ENCODE data around the gene TC2N. TPM values are rescaled to one million over a fixed set of nuclear protein-coding genes. Genes with fewer than 3 reads are reported as not detected.

TC2N gene
- polyA plus RNA-seq, 3 donors = 0.24 to 0.55 TPM; not detected in 1

DNA sequence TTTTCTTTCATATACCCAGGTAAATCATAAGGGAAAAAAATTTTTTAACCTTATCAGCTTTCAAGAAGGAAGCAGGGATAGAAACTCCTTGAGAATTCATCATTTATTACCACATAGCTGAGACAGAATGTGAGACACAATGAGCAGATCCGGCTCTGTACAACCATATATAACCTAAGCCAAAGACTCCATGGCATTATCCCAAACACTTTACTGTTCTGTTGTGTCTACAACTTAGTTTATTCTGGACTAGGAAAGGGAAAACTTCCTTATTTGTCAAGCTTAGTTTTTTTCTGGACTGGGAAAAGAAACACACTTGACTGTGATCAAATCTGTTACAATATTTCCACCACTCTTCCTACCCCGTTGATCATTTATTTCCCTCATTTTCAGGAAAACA lies 97.2 kb downstream of the TC2N start:
- no peak overlapping the region for H3K27ac Mint-ChIP-seq
- Histone ChIP-seq H3K9ac (ENCODE audit: insufficient read depth, low read length, poor library complexity, severe bottlenecking) (no peak overlapping the region), H2AFZ (ENCODE audit: insufficient read depth, low read depth, low read length, poor library complexity, severe bottlenecking) (no peak overlapping the region), H3K27me3 (ENCODE audit: control insufficient read depth in 2 of 2, insufficient read depth in 2 of 2, low read length in 2 of 2) (no peaks in the 10 kb centered on the region), H3K79me2 (ENCODE audit: insufficient read depth, low read length) (no peaks in the 10 kb centered on the region), H3K4me1 (ENCODE audit: control insufficient read depth in 1 of 2, insufficient read depth in 2 of 2, low read length in 2 of 2) (no peaks in the 10 kb centered on the region), H3K9me3 (replicated peaks in 1 of 2; ENCODE audit: control insufficient read depth in 1 of 2, insufficient read depth in 1 of 2, low read length in 2 of 2) (no peaks in the 10 kb centered on the region), H3K27ac (ENCODE audit: low read depth in 1 of 2, low read length in 2 of 2) (no peak overlapping the region), H4K20me1 (ENCODE audit: insufficient read depth, low read length) (no peaks in the 10 kb centered on the region), H3K4me2 (replicated peaks; ENCODE audit: extremely low read depth, low read length, poor library complexity, severe bottlenecking) (no peak overlapping the region), H3K36me3 (replicated peaks in 1 of 2; ENCODE audit: control insufficient read depth in 1 of 2, insufficient read depth in 2 of 2, low read length in 2 of 2) (no peaks in the 10 kb centered on the region), H3K4me3 (replicated peaks in 1 of 3; ENCODE audit: low read depth in 2 of 3, low read length in 3 of 3) (no peak overlapping the region)
- peaks cover 0 to 1% (median 0%) of the 10 kb centered on the region in 7 donors for H3K9me3 Mint-ChIP-seq
- H3K4me1 Mint-ChIP-seq = peaks cover 8% of the 10 kb centered on the region
- TF ChIP-seq, protein P1, sequence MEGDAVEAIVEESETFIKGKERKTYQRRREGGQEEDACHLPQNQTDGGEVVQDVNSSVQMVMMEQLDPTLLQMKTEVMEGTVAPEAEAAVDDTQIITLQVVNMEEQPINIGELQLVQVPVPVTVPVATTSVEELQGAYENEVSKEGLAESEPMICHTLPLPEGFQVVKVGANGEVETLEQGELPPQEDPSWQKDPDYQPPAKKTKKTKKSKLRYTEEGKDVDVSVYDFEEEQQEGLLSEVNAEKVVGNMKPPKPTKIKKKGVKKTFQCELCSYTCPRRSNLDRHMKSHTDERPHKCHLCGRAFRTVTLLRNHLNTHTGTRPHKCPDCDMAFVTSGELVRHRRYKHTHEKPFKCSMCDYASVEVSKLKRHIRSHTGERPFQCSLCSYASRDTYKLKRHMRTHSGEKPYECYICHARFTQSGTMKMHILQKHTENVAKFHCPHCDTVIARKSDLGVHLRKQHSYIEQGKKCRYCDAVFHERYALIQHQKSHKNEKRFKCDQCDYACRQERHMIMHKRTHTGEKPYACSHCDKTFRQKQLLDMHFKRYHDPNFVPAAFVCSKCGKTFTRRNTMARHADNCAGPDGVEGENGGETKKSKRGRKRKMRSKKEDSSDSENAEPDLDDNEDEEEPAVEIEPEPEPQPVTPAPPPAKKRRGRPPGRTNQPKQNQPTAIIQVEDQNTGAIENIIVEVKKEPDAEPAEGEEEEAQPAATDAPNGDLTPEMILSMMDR (IDR thresholded peaks at IDR 0.05) = no peak
- no CpG with 5 or more reads among the region's 2 CpGs for WGBS (ENCODE audit: insufficient coverage)
- intact Hi-C loops (cut with micrococcal nuclease) = no loop called here
- no peaks in the 10 kb centered on the region for H3K36me3 Mint-ChIP-seq
- no peak overlapping the region for H3K4me3 Mint-ChIP-seq
- no peak for DNase-seq
- H3K27me3 Mint-ChIP-seq (ENCODE audit: low read depth in 3 of 3) = peaks cover 0 to 5% (median 4%) of the 10 kb centered on the region in 3 donors

DNA sequence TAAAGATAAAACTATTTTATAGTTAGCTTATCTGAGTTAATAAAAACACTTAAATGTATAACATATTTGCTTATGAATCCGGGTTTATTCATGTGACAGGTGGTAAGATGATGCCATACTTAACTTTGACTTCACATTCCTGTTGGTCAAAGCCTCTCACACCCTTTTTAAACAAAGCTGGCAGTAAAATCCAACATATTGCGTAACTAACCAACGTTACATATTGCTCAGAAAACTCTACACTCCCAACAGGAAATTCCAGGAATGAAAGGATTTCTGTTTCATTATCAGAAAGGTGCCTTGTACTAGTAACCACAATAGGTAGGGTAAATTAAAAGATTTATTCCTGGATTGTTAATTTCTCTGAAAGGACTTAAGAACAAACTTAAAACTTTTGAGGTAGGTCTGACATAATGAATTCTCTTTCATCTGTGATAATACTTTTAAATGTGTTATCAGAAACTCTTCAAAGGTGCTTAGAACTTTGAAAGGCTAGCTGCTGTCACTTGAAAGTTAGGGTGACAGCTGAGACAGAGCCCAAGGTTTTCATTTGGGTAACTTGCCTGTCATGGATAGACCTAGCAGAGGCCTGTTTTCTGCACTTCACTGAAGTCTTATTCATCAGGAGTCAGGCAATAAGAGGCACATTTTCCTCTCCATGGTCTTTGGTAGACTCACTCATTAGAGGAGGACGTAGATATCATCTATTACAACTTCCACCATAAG lies 111.6 kb downstream of the TC2N start:
- no peak overlapping the region for H3K27ac Mint-ChIP-seq
- H3K4me1 ChIP-seq (ENCODE audit: control insufficient read depth in 1 of 2, insufficient read depth in 2 of 2, low read length in 2 of 2) = no peaks in the 10 kb centered on the region
- H3K79me2 ChIP-seq (ENCODE audit: insufficient read depth, low read length) = no peaks in the 10 kb centered on the region
- H3K27me3 ChIP-seq (ENCODE audit: control insufficient read depth in 2 of 2, insufficient read depth in 2 of 2, low read length in 2 of 2) = no peaks in the 10 kb centered on the region
- H3K36me3 Mint-ChIP-seq = no peaks in the 10 kb centered on the region
- H3K4me1 Mint-ChIP-seq = no peaks in the 10 kb centered on the region
- H3K4me2 ChIP-seq (replicated peaks; ENCODE audit: extremely low read depth, low read length, poor library complexity, severe bottlenecking) = no peak overlapping the region
- TF ChIP-seq, protein P1 (IDR thresholded peaks at IDR 0.05) = no peak
- intact Hi-C loops (cut with micrococcal nuclease) = no loop called here
- H3K9ac ChIP-seq (ENCODE audit: insufficient read depth, low read length, poor library complexity, severe bottlenecking) = no peak overlapping the region
- H3K27me3 Mint-ChIP-seq (ENCODE audit: low read depth in 3 of 3) = no peaks in the 10 kb centered on the region
- no CpG with 5 or more reads among the region's 4 CpGs for WGBS (ENCODE audit: insufficient coverage)
- H2AFZ ChIP-seq (ENCODE audit: insufficient read depth, low read depth, low read length, poor library complexity, severe bottlenecking) = no peak overlapping the region
- no peak for DNase-seq
- H3K4me3 ChIP-seq (replicated peaks in 1 of 3; ENCODE audit: low read depth in 2 of 3, low read length in 3 of 3) = no peak overlapping the region
- H3K9me3 Mint-ChIP-seq = peaks cover 6 to 17% (median 10%) of the 10 kb centered on the region in 7 donors
- no peak overlapping the region for H3K27ac ChIP-seq (ENCODE audit: low read depth in 1 of 2, low read length in 2 of 2)
- H3K4me3 Mint-ChIP-seq = no peak overlapping the region
- H4K20me1 ChIP-seq (ENCODE audit: insufficient read depth, low read length) = no peaks in the 10 kb centered on the region
- H3K36me3 ChIP-seq (replicated peaks in 1 of 2; ENCODE audit: control insufficient read depth in 1 of 2, insufficient read depth in 2 of 2, low read length in 2 of 2) = no peaks in the 10 kb centered on the region
- H3K9me3 ChIP-seq (replicated peaks in 1 of 2; ENCODE audit: control insufficient read depth in 1 of 2, insufficient read depth in 1 of 2, low read length in 2 of 2) = peaks cover 8 to 16% of the 10 kb centered on the region in 2 donors
